Measurements from ENCODE around the gene DDX11. TPM values are rescaled to one million over a fixed set of nuclear protein-coding genes. Genes with fewer than 3 reads are reported as not detected.
"Not testable (repeated sequence)": the region's sequence is repeated elsewhere in the genome, so short reads cannot be mapped to it uniquely, and the experiment has no call there.

DDX11 gene
- polyA plus RNA-seq, 3 donors, result 0.61 to 41.2 (median 1.7) TPM

DNA sequence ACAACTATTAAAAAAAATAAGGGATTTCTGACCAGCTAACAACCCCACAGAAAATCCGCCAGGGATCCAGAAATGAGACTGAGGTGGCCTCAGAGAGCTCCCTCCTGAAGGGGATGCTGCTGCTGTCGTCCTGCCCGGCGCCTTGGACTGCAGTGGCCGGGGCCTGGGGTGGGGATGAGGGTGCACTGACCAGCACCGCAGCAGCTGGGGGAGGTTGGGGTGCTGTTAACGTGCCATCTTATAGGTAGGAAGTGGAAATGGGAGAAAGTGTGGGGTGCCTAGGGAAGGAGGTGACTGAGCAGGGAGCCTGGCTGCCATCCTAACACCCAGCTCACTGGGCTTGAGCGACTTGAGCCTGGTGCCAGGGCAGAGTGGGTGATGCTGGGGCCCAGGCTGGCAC lies 32.0 kb downstream of the DDX11 start:
- TF ChIP-seq, protein P1, sequence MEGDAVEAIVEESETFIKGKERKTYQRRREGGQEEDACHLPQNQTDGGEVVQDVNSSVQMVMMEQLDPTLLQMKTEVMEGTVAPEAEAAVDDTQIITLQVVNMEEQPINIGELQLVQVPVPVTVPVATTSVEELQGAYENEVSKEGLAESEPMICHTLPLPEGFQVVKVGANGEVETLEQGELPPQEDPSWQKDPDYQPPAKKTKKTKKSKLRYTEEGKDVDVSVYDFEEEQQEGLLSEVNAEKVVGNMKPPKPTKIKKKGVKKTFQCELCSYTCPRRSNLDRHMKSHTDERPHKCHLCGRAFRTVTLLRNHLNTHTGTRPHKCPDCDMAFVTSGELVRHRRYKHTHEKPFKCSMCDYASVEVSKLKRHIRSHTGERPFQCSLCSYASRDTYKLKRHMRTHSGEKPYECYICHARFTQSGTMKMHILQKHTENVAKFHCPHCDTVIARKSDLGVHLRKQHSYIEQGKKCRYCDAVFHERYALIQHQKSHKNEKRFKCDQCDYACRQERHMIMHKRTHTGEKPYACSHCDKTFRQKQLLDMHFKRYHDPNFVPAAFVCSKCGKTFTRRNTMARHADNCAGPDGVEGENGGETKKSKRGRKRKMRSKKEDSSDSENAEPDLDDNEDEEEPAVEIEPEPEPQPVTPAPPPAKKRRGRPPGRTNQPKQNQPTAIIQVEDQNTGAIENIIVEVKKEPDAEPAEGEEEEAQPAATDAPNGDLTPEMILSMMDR (IDR thresholded peaks at IDR 0.05), result no peak
- Histone ChIP-seq H3K9ac (ENCODE audit: insufficient read depth, low read length, poor library complexity, severe bottlenecking) (no peak overlapping the region), H4K20me1 (ENCODE audit: insufficient read depth, low read length) (no peaks in the 10 kb centered on the region), H2AFZ (ENCODE audit: insufficient read depth, low read depth, low read length, poor library complexity, severe bottlenecking) (no peak overlapping the region), H3K36me3 (replicated peaks in 1 of 2; ENCODE audit: control insufficient read depth in 1 of 2, insufficient read depth in 2 of 2, low read length in 2 of 2) (peaks cover 16 to 18% of the 10 kb centered on the region in 2 donors), H3K9me3 (replicated peaks in 1 of 2; ENCODE audit: control insufficient read depth in 1 of 2, insufficient read depth in 1 of 2, low read length in 2 of 2) (no peaks in the 10 kb centered on the region), H3K27me3 (ENCODE audit: control insufficient read depth in 2 of 2, insufficient read depth in 2 of 2, low read length in 2 of 2) (no peaks in the 10 kb centered on the region), H3K79me2 (ENCODE audit: insufficient read depth, low read length) (no peaks in the 10 kb centered on the region), H3K4me2 (replicated peaks; ENCODE audit: extremely low read depth, low read length, poor library complexity, severe bottlenecking) (no peak overlapping the region), H3K4me1 (ENCODE audit: control insufficient read depth in 1 of 2, insufficient read depth in 2 of 2, low read length in 2 of 2) (no peaks in the 10 kb centered on the region), H3K27ac (ENCODE audit: low read depth in 1 of 2, low read length in 2 of 2) (no peak overlapping the region), H3K4me3 (replicated peaks in 1 of 3; ENCODE audit: low read depth in 2 of 3, low read length in 3 of 3) (no peak overlapping the region)
- intact Hi-C loops (cut with micrococcal nuclease), result no loop called here
- 82% methylated on average over 4 of the region's 8 CpGs for WGBS (ENCODE audit: insufficient coverage)
- no peaks in the 10 kb centered on the region for H3K9me3 Mint-ChIP-seq
- peaks cover 0 to 4% (median 0%) of the 10 kb centered on the region in 3 donors for H3K27me3 Mint-ChIP-seq (ENCODE audit: low read depth in 3 of 3)
- H3K36me3 Mint-ChIP-seq, result peaks cover 15 to 25% of the 10 kb centered on the region in 2 donors
- no peak overlapping the region for H3K4me3 Mint-ChIP-seq
- peak overlapping the region in 1 of 7 donors; percentile 68 for H3K27ac Mint-ChIP-seq
- DNase-seq, result no peak
- no peaks in the 10 kb centered on the region for H3K4me1 Mint-ChIP-seq

DNA sequence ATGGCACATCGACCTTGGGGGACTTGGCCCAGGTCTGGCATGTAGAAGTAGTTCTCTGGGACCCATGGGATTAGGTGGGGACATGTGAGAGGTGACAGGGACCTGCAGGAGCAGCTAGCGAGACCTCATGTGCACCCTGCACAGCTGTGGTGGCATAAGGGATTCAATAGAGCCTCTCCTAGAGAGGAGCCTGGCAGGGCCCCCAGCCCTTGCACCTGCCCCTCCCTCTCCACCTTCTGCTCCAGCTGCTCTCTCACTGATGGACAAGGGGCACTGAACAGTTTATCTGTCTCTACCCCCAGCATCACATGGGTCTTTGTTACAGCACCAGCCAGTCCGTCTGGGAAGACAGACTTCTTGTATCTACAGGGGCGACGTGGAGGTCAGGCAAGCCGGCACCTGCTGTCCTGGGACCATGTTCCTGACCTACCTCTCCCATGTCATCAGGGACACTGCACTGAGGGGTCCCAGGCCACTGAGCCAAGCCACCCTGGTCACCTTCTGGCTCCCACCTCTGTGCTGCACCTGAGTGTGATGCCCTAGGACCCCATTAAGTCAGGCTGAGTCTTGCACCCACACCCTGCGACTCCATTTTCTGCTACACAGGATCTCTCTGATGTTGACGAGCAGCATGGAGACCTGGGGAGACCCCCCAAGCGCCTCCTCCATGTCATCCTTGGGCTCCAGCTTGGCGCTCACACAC lies 32.6 kb downstream of the DDX11 start:
- peaks cover 12% of the 10 kb centered on the region in 2 donors for H3K36me3 ChIP-seq (replicated peaks in 1 of 2; ENCODE audit: control insufficient read depth in 1 of 2, insufficient read depth in 2 of 2, low read length in 2 of 2)
- no peaks in the 10 kb centered on the region for H4K20me1 ChIP-seq (ENCODE audit: insufficient read depth, low read length)
- H3K4me2 ChIP-seq (replicated peaks; ENCODE audit: extremely low read depth, low read length, poor library complexity, severe bottlenecking), result no peak overlapping the region
- no peaks in the 10 kb centered on the region for H3K9me3 Mint-ChIP-seq
- H3K27ac Mint-ChIP-seq, result no peak overlapping the region
- no peak overlapping the region for H3K4me3 Mint-ChIP-seq
- no peak overlapping the region for H3K9ac ChIP-seq (ENCODE audit: insufficient read depth, low read length, poor library complexity, severe bottlenecking)
- no peaks in the 10 kb centered on the region for H3K27me3 ChIP-seq (ENCODE audit: control insufficient read depth in 2 of 2, insufficient read depth in 2 of 2, low read length in 2 of 2)
- no peaks in the 10 kb centered on the region for H3K4me1 Mint-ChIP-seq
- H3K27ac ChIP-seq (ENCODE audit: low read depth in 1 of 2, low read length in 2 of 2), result no peak overlapping the region
- H3K4me1 ChIP-seq (ENCODE audit: control insufficient read depth in 1 of 2, insufficient read depth in 2 of 2, low read length in 2 of 2), result no peaks in the 10 kb centered on the region
- 81% methylated on average over 6 of the region's 10 CpGs for WGBS (ENCODE audit: insufficient coverage)
- no peaks in the 10 kb centered on the region for H3K79me2 ChIP-seq (ENCODE audit: insufficient read depth, low read length)
- no peak overlapping the region for H2AFZ ChIP-seq (ENCODE audit: insufficient read depth, low read depth, low read length, poor library complexity, severe bottlenecking)
- H3K4me3 ChIP-seq (replicated peaks in 1 of 3; ENCODE audit: low read depth in 2 of 3, low read length in 3 of 3), result no peak overlapping the region
- no peaks in the 10 kb centered on the region for H3K9me3 ChIP-seq (replicated peaks in 1 of 2; ENCODE audit: control insufficient read depth in 1 of 2, insufficient read depth in 1 of 2, low read length in 2 of 2)
- intact Hi-C loops (cut with micrococcal nuclease), result no loop called here
- H3K36me3 Mint-ChIP-seq, result peaks cover 11 to 21% of the 10 kb centered on the region in 2 donors
- H3K27me3 Mint-ChIP-seq (ENCODE audit: low read depth in 3 of 3), result peaks cover 0 to 4% (median 0%) of the 10 kb centered on the region in 3 donors
- no peak for DNase-seq
- TF ChIP-seq, protein P1 (IDR thresholded peaks at IDR 0.05), result no peak

DNA sequence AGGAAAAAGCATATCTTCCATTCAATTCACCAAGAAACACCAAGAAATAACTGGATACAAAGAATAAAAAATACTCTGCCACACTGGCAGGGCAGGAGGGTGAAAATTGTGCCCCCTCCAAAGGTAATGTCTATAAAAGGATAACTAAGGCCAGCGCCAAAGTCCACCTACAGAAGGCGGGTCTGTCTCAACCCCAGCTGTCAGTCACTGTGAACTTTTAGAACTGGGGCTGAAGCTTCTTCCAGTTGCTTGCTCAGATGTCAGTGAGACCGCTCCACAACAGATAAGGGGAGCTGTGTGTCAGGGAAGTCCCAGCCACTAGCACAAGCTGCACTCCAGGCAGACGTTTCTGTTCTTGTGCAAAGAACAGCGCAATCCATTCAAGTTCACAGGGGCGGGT lies 36.1 kb downstream of the DDX11 start:
- DNase-seq; H3K4me2 ChIP-seq (replicated peaks; ENCODE audit: extremely low read depth, low read length, poor library complexity, severe bottlenecking); H3K4me1 ChIP-seq (ENCODE audit: control insufficient read depth in 1 of 2, insufficient read depth in 2 of 2, low read length in 2 of 2); H3K4me3 Mint-ChIP-seq; H3K27me3 ChIP-seq (ENCODE audit: control insufficient read depth in 2 of 2, insufficient read depth in 2 of 2, low read length in 2 of 2); intact Hi-C loops (cut with micrococcal nuclease); H4K20me1 ChIP-seq (ENCODE audit: insufficient read depth, low read length); H3K36me3 Mint-ChIP-seq; H3K27ac Mint-ChIP-seq; H3K9me3 Mint-ChIP-seq; H3K36me3 ChIP-seq (replicated peaks in 1 of 2; ENCODE audit: control insufficient read depth in 1 of 2, insufficient read depth in 2 of 2, low read length in 2 of 2); H3K9me3 ChIP-seq (replicated peaks in 1 of 2; ENCODE audit: control insufficient read depth in 1 of 2, insufficient read depth in 1 of 2, low read length in 2 of 2); H2AFZ ChIP-seq (ENCODE audit: insufficient read depth, low read depth, low read length, poor library complexity, severe bottlenecking); H3K27me3 Mint-ChIP-seq (ENCODE audit: low read depth in 3 of 3); H3K4me3 ChIP-seq (replicated peaks in 1 of 3; ENCODE audit: low read depth in 2 of 3, low read length in 3 of 3); H3K79me2 ChIP-seq (ENCODE audit: insufficient read depth, low read length); H3K27ac ChIP-seq (ENCODE audit: low read depth in 1 of 2, low read length in 2 of 2); H3K4me1 Mint-ChIP-seq; H3K9ac ChIP-seq (ENCODE audit: insufficient read depth, low read length, poor library complexity, severe bottlenecking): not testable (repeated sequence)
- 94% methylated on average over 3 of the region's 6 CpGs for WGBS (ENCODE audit: insufficient coverage)

Measured in CD14-positive monocyte (primary cell).